WTC11 (cell line): Measurements from ENCODE around the gene WDR64. TPM values are rescaled to one million over a fixed set of nuclear protein-coding genes. Genes with fewer than 3 reads are reported as not detected.

Source experiments
- ATAC-seq: fragments of 200-7000 bp; cut with Tn5 transposase; 2 replicates; pipeline ENCODE4 v1.10.0; 2021; ENCODE audit warnings: mild to moderate bottlenecking, moderate library complexity
- CTCF ChIA-PET: fragments of 300-600 bp; sonication (Branson Sonifier 250); formaldehyde crosslinking; loops from one replicate; lab custom pipeline; 2021; ENCODE audit warnings: antibody characterized with exemption; lab: Charles Lee
- POLR2A ChIA-PET: fragments of 350-600 bp; sonication (Branson Sonifier 250); formaldehyde crosslinking; loops from one replicate; lab custom pipeline; 2021; ENCODE audit warnings: antibody characterized with exemption; lab: Charles Lee
- DNase-seq: peaks from one replicate; pipeline ENCODE4 v3.0.0; 2021; ENCODE audit warnings: low spot score
- H3K27ac Mint-ChIP-seq: 2 replicates; pipeline ENCODE4 v1.8.0; 2021; ENCODE audit warnings: mixed read lengths
- H3K27me3 Mint-ChIP-seq: 2 replicates; pipeline ENCODE4 v1.8.0; 2021; ENCODE audit warnings: low read depth, mild to moderate bottlenecking, moderate library complexity, mixed read lengths
- H3K36me3 Mint-ChIP-seq: 2 replicates; pipeline ENCODE4 v1.8.0; 2021; ENCODE audit warnings: mixed read lengths
- H3K4me1 Mint-ChIP-seq: 2 replicates; pipeline ENCODE4 v1.8.0; 2022; ENCODE audit warnings: mixed read lengths
- H3K4me3 Mint-ChIP-seq: 2 replicates; pipeline ENCODE4 v1.8.0; 2021; ENCODE audit warnings: mild to moderate bottlenecking, moderate library complexity, mixed read lengths
- H3K9me3 Mint-ChIP-seq: 2 replicates; pipeline ENCODE4 v1.8.0; 2021; ENCODE audit warnings: mixed read lengths
- CBFB ChIP-seq: sonication (generic); formaldehyde crosslinking; IDR thresholded peaks from 2 replicates; pipeline ENCODE4 v1.8.1; 2022; ENCODE audit warnings: mild to moderate bottlenecking, low read depth, missing genetic modification reagents
- ELF4 ChIP-seq: sonication (generic); formaldehyde crosslinking; IDR thresholded peaks from 2 replicates; pipeline ENCODE4 v1.8.1; 2022; ENCODE audit warnings: low read depth, mild to moderate bottlenecking, moderate library complexity, missing genetic modification reagents
- FOXK1 ChIP-seq: sonication (generic); formaldehyde crosslinking; IDR thresholded peaks from 2 replicates; pipeline ENCODE4 v1.8.0; 2022; ENCODE audit warnings: mild to moderate bottlenecking, moderate library complexity, missing genetic modification reagents
- IRF2 ChIP-seq: sonication (generic); formaldehyde crosslinking; IDR thresholded peaks from 2 replicates; pipeline ENCODE4 v1.8.0; 2022; ENCODE audit warnings: low read depth, missing genetic modification reagents, borderline replicate concordance
- JAZF1 ChIP-seq: fragments of 250-450 bp; sonication (Bioruptor Pico); IDR thresholded peaks from 2 replicates; pipeline ENCODE4 v1.9.0; 2021; ENCODE audit warnings: moderate library complexity, mild to moderate bottlenecking, inconsistent platforms
- JUN ChIP-seq: sonication (generic); formaldehyde crosslinking; IDR thresholded peaks from 2 replicates; pipeline ENCODE4 v1.8.0; 2023; ENCODE audit warnings: mild to moderate bottlenecking, missing genetic modification reagents
- NR3C1 ChIP-seq: sonication (generic); formaldehyde crosslinking; conservative IDR thresholded peaks from 2 replicates; pipeline ENCODE4 v1.8.1; 2023; ENCODE audit warnings: low read depth, mild to moderate bottlenecking, missing genetic modification reagents
- OVOL2 ChIP-seq: fragments of 250-450 bp; sonication (Bioruptor Pico); IDR thresholded peaks from 2 replicates; pipeline ENCODE4 v1.9.0; 2021; ENCODE audit warnings: mild to moderate bottlenecking, borderline replicate concordance
- RELA ChIP-seq: sonication (generic); formaldehyde crosslinking; IDR thresholded peaks from 2 replicates; pipeline ENCODE4 v1.8.1; 2022; ENCODE audit warnings: missing genetic modification reagents, mild to moderate bottlenecking, borderline replicate concordance
- SOX15 ChIP-seq: fragments of 250-450 bp; sonication (Bioruptor Pico); IDR thresholded peaks from 2 replicates; pipeline ENCODE4 v1.9.0; 2021; ENCODE audit warnings: mild to moderate bottlenecking
- SP1 ChIP-seq: sonication (generic); formaldehyde crosslinking; conservative IDR thresholded peaks from 2 replicates; pipeline ENCODE4 v1.8.1; 2022; ENCODE audit warnings: missing genetic modification reagents
- ZBTB21 ChIP-seq: sonication (generic); formaldehyde crosslinking; IDR thresholded peaks from 2 replicates; pipeline ENCODE4 v1.8.1; 2023; ENCODE audit warnings: mild to moderate bottlenecking, missing genetic modification reagents, borderline replicate concordance
- ZNF317 ChIP-seq: sonication (generic); formaldehyde crosslinking; IDR thresholded peaks from 2 replicates; pipeline ENCODE4 v1.8.1; 2023; ENCODE audit warnings: low read depth, mild to moderate bottlenecking, moderate library complexity, missing genetic modification reagents, borderline replicate concordance
- total RNA-seq: library from RNA; stranded (reverse); gene quantifications from 3 replicates; pipeline ENCODE4 v1.2.3, GENCODE V29; 2021
- TF ChIP-seq, protein P1 (sequence below): sonication (generic); formaldehyde crosslinking; IDR thresholded peaks from 2 replicates; pipeline ENCODE4 v1.8.0; 2022; ENCODE audit warnings: mild to moderate bottlenecking, missing genetic modification reagents
- TF ChIP-seq, protein P2 (sequence below): sonication (generic); formaldehyde crosslinking; IDR thresholded peaks from 2 replicates; pipeline ENCODE4 v1.8.1; 2023; ENCODE audit warnings: mild to moderate bottlenecking, missing genetic modification reagents, moderate library complexity
- TF ChIP-seq, protein P3 (sequence below): sonication (generic); formaldehyde crosslinking; IDR thresholded peaks from 2 replicates; pipeline ENCODE4 v1.8.1; 2022; ENCODE audit warnings: low read depth, missing genetic modification reagents, borderline replicate concordance
- TF ChIP-seq, protein P4 (sequence below): fragments of 250-450 bp; sonication (Bioruptor Pico); IDR thresholded peaks from 2 replicates; pipeline ENCODE4 v1.9.0; 2021; ENCODE audit warnings: moderate library complexity, mild to moderate bottlenecking, inconsistent platforms, borderline replicate concordance
- TF ChIP-seq, protein P5 (sequence below): sonication (generic); formaldehyde crosslinking; IDR thresholded peaks from 2 replicates; pipeline ENCODE4 v1.8.0; 2022; ENCODE audit warnings: missing genetic modification reagents
- TF ChIP-seq, protein P6 (sequence below): sonication (generic); formaldehyde crosslinking; IDR thresholded peaks from 2 replicates; pipeline ENCODE4 v1.8.1; 2023; ENCODE audit warnings: mild to moderate bottlenecking, missing genetic modification reagents, borderline replicate concordance
- TF ChIP-seq, protein P7 (sequence below): sonication (generic); formaldehyde crosslinking; IDR thresholded peaks from 2 replicates; pipeline ENCODE4 v1.8.1; 2023; ENCODE audit warnings: mild to moderate bottlenecking, missing genetic modification reagents, moderate library complexity
- TF ChIP-seq, protein P8 (sequence below): sonication (generic); formaldehyde crosslinking; conservative IDR thresholded peaks from 2 replicates; pipeline ENCODE4 v1.8.1; 2022; ENCODE audit warnings: mild to moderate bottlenecking, missing genetic modification reagents
- TF ChIP-seq, protein P9 (sequence below): sonication (generic); formaldehyde crosslinking; IDR thresholded peaks from 2 replicates; pipeline ENCODE4 v1.8.0; 2022; ENCODE audit warnings: mild to moderate bottlenecking, missing genetic modification reagents

Gene WDR64
- total RNA-seq, 1 experiment from 2014 or later = not detected

DNA sequence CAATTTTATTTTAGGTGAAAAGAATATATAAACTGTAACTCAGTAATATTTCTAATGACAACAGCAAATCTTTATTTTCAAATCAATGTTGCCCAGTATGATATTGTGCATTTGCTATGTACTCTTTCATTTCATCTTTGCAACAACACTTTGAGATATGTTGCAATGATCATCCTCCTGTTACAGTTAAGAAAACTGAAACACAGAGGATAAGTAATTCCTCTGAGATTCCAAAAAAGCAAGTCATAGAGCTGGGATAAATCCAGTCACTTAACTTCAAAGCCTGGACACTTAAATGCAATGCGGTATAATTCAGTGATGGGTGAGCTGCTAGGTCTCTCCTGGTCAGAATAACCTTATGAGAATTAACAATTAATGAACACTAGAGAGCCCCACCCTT lies 147.3 kb downstream of the WDR64 start:
- DNase-seq (no peak), ATAC-seq (no peak)
- TF ChIP-seq IRF2 (no peak), ZNF317 (CRISPR knock-in tag) (no peak), SOX15 (CRISPR knock-in tag) (no peak), ZBTB21 (no peak), SP1 (CRISPR knock-in tag) (no peak), CBFB (CRISPR knock-in tag) (no peak), FOXK1 (no peak), ELF4 (CRISPR knock-in tag) (no peak)
- TF ChIP-seq, protein P1, sequence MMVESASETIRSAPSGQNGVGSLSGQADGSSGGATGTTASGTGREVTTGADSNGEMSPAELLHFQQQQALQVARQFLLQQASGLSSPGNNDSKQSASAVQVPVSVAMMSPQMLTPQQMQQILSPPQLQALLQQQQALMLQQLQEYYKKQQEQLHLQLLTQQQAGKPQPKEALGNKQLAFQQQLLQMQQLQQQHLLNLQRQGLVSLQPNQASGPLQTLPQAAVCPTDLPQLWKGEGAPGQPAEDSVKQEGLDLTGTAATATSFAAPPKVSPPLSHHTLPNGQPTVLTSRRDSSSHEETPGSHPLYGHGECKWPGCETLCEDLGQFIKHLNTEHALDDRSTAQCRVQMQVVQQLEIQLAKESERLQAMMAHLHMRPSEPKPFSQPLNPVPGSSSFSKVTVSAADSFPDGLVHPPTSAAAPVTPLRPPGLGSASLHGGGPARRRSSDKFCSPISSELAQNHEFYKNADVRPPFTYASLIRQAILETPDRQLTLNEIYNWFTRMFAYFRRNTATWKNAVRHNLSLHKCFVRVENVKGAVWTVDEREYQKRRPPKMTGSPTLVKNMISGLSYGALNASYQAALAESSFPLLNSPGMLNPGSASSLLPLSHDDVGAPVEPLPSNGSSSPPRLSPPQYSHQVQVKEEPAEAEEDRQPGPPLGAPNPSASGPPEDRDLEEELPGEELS (CRISPR knock-in tag) = no peak
- TF ChIP-seq, protein P2, sequence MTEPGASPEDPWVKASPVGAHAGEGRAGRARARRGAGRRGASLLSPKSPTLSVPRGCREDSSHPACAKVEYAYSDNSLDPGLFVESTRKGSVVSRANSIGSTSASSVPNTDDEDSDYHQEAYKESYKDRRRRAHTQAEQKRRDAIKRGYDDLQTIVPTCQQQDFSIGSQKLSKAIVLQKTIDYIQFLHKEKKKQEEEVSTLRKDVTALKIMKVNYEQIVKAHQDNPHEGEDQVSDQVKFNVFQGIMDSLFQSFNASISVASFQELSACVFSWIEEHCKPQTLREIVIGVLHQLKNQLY (CRISPR knock-in tag) = no peak
- TF ChIP-seq, protein P3, sequence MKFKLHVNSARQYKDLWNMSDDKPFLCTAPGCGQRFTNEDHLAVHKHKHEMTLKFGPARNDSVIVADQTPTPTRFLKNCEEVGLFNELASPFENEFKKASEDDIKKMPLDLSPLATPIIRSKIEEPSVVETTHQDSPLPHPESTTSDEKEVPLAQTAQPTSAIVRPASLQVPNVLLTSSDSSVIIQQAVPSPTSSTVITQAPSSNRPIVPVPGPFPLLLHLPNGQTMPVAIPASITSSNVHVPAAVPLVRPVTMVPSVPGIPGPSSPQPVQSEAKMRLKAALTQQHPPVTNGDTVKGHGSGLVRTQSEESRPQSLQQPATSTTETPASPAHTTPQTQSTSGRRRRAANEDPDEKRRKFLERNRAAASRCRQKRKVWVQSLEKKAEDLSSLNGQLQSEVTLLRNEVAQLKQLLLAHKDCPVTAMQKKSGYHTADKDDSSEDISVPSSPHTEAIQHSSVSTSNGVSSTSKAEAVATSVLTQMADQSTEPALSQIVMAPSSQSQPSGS (CRISPR knock-in tag) = no peak
- TF ChIP-seq, protein P4, sequence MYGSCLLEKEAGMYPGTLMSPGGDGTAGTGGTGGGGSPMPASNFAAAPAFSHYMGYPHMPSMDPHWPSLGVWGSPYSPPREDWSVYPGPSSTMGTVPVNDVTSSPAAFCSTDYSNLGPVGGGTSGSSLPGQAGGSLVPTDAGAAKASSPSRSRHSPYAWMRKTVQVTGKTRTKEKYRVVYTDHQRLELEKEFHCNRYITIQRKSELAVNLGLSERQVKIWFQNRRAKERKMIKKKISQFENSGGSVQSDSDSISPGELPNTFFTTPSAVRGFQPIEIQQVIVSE (CRISPR knock-in tag) = no peak
- no peak overlapping the region for H3K27ac Mint-ChIP-seq
- no peaks in the 10 kb centered on the region for H3K36me3 Mint-ChIP-seq
- no peaks in the 10 kb centered on the region for H3K27me3 Mint-ChIP-seq
- H3K9me3 Mint-ChIP-seq = no peaks in the 10 kb centered on the region
- H3K4me1 Mint-ChIP-seq = peaks cover 9% of the 10 kb centered on the region
- ChIA-PET CTCF (no interaction called here), POLR2A (no interaction called here)
- H3K4me3 Mint-ChIP-seq = no peak overlapping the region

DNA sequence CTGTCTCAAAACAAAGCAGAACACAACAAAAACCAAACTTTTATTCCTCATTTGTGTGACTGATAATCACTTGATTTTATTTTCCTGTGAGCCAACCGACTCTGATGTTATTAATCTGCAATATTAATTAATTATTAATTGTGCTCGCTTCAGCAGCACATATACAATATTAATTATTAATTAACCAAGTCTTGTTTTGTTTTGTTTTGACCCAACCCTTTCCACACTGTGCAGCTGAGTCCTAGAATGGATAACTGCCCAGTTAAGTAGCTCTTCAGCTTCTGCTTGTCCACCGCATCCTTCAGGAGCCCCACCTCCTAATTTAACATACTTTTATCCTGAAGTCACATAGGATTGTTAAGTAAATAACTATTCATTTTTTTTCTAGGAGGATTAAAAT lies 148.6 kb downstream of the WDR64 start:
- Mint-ChIP-seq H3K36me3 (no peaks in the 10 kb centered on the region), H3K27me3 (no peaks in the 10 kb centered on the region), H3K4me1 (no peaks in the 10 kb centered on the region; the same call in 1 of the 2 replicates), H3K27ac (no peak overlapping the region), H3K9me3 (no peaks in the 10 kb centered on the region), H3K4me3 (no peak overlapping the region)
- ChIA-PET CTCF (no interaction called here), POLR2A (no interaction called here)
- ATAC-seq (no peak), DNase-seq (no peak)
- TF ChIP-seq, protein P5, sequence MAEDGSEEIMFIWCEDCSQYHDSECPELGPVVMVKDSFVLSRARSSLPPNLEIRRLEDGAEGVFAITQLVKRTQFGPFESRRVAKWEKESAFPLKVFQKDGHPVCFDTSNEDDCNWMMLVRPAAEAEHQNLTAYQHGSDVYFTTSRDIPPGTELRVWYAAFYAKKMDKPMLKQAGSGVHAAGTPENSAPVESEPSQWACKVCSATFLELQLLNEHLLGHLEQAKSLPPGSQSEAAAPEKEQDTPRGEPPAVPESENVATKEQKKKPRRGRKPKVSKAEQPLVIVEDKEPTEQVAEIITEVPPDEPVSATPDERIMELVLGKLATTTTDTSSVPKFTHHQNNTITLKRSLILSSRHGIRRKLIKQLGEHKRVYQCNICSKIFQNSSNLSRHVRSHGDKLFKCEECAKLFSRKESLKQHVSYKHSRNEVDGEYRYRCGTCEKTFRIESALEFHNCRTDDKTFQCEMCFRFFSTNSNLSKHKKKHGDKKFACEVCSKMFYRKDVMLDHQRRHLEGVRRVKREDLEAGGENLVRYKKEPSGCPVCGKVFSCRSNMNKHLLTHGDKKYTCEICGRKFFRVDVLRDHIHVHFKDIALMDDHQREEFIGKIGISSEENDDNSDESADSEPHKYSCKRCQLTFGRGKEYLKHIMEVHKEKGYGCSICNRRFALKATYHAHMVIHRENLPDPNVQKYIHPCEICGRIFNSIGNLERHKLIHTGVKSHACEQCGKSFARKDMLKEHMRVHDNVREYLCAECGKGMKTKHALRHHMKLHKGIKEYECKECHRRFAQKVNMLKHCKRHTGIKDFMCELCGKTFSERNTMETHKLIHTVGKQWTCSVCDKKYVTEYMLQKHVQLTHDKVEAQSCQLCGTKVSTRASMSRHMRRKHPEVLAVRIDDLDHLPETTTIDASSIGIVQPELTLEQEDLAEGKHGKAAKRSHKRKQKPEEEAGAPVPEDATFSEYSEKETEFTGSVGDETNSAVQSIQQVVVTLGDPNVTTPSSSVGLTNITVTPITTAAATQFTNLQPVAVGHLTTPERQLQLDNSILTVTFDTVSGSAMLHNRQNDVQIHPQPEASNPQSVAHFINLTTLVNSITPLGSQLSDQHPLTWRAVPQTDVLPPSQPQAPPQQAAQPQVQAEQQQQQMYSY = no peak
- TF ChIP-seq, protein P6, sequence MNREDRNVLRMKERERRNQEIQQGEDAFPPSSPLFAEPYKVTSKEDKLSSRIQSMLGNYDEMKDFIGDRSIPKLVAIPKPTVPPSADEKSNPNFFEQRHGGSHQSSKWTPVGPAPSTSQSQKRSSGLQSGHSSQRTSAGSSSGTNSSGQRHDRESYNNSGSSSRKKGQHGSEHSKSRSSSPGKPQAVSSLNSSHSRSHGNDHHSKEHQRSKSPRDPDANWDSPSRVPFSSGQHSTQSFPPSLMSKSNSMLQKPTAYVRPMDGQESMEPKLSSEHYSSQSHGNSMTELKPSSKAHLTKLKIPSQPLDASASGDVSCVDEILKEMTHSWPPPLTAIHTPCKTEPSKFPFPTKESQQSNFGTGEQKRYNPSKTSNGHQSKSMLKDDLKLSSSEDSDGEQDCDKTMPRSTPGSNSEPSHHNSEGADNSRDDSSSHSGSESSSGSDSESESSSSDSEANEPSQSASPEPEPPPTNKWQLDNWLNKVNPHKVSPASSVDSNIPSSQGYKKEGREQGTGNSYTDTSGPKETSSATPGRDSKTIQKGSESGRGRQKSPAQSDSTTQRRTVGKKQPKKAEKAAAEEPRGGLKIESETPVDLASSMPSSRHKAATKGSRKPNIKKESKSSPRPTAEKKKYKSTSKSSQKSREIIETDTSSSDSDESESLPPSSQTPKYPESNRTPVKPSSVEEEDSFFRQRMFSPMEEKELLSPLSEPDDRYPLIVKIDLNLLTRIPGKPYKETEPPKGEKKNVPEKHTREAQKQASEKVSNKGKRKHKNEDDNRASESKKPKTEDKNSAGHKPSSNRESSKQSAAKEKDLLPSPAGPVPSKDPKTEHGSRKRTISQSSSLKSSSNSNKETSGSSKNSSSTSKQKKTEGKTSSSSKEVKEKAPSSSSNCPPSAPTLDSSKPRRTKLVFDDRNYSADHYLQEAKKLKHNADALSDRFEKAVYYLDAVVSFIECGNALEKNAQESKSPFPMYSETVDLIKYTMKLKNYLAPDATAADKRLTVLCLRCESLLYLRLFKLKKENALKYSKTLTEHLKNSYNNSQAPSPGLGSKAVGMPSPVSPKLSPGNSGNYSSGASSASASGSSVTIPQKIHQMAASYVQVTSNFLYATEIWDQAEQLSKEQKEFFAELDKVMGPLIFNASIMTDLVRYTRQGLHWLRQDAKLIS (CRISPR knock-in tag) = no peak
- no peak for TF ChIP-seq NR3C1 (CRISPR knock-in tag)
- TF ChIP-seq RELA (CRISPR knock-in tag) = no peak
- no peak for TF ChIP-seq JAZF1 (CRISPR knock-in tag)
- TF ChIP-seq, protein P7, sequence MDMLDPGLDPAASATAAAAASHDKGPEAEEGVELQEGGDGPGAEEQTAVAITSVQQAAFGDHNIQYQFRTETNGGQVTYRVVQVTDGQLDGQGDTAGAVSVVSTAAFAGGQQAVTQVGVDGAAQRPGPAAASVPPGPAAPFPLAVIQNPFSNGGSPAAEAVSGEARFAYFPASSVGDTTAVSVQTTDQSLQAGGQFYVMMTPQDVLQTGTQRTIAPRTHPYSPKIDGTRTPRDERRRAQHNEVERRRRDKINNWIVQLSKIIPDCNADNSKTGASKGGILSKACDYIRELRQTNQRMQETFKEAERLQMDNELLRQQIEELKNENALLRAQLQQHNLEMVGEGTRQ (CRISPR knock-in tag) = no peak
- no peak for TF ChIP-seq OVOL2 (CRISPR knock-in tag)
- no peak for TF ChIP-seq JUN (CRISPR knock-in tag)
- TF ChIP-seq SOX15 (CRISPR knock-in tag) = no peak
- TF ChIP-seq, protein P8, sequence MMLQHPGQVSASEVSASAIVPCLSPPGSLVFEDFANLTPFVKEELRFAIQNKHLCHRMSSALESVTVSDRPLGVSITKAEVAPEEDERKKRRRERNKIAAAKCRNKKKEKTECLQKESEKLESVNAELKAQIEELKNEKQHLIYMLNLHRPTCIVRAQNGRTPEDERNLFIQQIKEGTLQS = no peak
- TF ChIP-seq, protein P9, sequence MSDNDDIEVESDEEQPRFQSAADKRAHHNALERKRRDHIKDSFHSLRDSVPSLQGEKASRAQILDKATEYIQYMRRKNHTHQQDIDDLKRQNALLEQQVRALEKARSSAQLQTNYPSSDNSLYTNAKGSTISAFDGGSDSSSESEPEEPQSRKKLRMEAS (CRISPR knock-in tag) = no peak
